GM23338 (cell line): ENCODE results near the gene TPST1.

ENCODE experiments used
- ETS1 ChIP-seq: IDR thresholded peaks from 2 replicates; pipeline ENCODE4 v1.6.1; 2016; ENCODE audit warnings: antibody characterized with exemption
- EZH2 ChIP-seq: fragments of 200-600 bp; sonication (generic); IDR thresholded peaks from one replicate; pipeline ENCODE4 v1.8.0; 2017; ENCODE audit warnings: antibody characterized with exemption, mild to moderate bottlenecking, low read depth; ENCODE audit not compliant: unreplicated experiment
- EZH2phosphoT487 ChIP-seq: fragments of 200-600 bp; sonication (generic); IDR thresholded peaks from one replicate; pipeline ENCODE4 v1.8.1; 2018; ENCODE audit warnings: antibody characterized with exemption; ENCODE audit not compliant: unreplicated experiment
- JUNB ChIP-seq: IDR thresholded peaks from one replicate; pipeline ENCODE4 v1.6.1; 2016; ENCODE audit warnings: antibody characterized with exemption; ENCODE audit not compliant: unreplicated experiment
- POLR2AphosphoS5 ChIP-seq: IDR thresholded peaks from 2 replicates; pipeline ENCODE4 v1.6.1; 2016; ENCODE audit warnings: antibody characterized with exemption, low read depth
- STAT1 ChIP-seq: IDR thresholded peaks from one replicate; pipeline ENCODE4 v1.6.1; 2016; ENCODE audit warnings: antibody characterized with exemption; ENCODE audit not compliant: unreplicated experiment
- TF ChIP-seq, protein P1 (sequence below), 2 experiments: fragments of 200-600 bp in 1 of 2; sonication (generic) in 1 of 2; conservative IDR thresholded peaks; 2 replicates each; pipeline versions ENCODE4 v1.5.1 to v1.6.1; 2016 to 2017; ENCODE audit warnings: antibody characterized with exemption in 2 of 2, low read depth in 2 of 2, mild to moderate bottlenecking in 2 of 2, moderate library complexity in 1 of 2
- TF ChIP-seq, protein P2 (sequence below): IDR thresholded peaks from one replicate; pipeline ENCODE4 v1.6.1; 2018; ENCODE audit warnings: antibody characterized with exemption; ENCODE audit not compliant: unreplicated experiment

DNA sequence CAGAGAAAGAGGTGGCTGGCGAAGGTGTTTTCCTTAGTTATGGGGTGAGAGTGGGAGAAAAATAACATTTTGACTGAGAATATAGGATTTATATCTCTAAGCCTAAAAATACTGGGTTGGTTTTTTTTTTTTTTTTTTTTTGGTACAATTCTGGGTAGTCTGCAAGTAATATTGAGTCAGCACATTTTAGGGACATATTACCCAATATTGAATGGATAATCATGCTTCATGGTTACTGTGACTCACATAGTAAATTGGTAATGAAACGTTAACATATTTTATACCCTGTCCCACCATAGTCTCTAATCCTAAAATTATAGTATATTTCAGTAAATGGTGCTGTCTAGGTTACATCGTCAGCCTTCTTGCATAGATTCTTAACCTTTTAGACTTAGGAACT lies 91.4 kb downstream of the TPST1 start:
- TF ChIP-seq EZH2 (no peak), JUNB (no peak), EZH2phosphoT487 (no peak), POLR2AphosphoS5 (no peak), ETS1 (no peak), STAT1 (no peak)
- TF ChIP-seq, protein P1, sequence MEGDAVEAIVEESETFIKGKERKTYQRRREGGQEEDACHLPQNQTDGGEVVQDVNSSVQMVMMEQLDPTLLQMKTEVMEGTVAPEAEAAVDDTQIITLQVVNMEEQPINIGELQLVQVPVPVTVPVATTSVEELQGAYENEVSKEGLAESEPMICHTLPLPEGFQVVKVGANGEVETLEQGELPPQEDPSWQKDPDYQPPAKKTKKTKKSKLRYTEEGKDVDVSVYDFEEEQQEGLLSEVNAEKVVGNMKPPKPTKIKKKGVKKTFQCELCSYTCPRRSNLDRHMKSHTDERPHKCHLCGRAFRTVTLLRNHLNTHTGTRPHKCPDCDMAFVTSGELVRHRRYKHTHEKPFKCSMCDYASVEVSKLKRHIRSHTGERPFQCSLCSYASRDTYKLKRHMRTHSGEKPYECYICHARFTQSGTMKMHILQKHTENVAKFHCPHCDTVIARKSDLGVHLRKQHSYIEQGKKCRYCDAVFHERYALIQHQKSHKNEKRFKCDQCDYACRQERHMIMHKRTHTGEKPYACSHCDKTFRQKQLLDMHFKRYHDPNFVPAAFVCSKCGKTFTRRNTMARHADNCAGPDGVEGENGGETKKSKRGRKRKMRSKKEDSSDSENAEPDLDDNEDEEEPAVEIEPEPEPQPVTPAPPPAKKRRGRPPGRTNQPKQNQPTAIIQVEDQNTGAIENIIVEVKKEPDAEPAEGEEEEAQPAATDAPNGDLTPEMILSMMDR (conservative IDR thresholded peaks at IDR 0.05; ENCODE audit: low read depth in 2 of 2), result no peak
- TF ChIP-seq, protein P2, sequence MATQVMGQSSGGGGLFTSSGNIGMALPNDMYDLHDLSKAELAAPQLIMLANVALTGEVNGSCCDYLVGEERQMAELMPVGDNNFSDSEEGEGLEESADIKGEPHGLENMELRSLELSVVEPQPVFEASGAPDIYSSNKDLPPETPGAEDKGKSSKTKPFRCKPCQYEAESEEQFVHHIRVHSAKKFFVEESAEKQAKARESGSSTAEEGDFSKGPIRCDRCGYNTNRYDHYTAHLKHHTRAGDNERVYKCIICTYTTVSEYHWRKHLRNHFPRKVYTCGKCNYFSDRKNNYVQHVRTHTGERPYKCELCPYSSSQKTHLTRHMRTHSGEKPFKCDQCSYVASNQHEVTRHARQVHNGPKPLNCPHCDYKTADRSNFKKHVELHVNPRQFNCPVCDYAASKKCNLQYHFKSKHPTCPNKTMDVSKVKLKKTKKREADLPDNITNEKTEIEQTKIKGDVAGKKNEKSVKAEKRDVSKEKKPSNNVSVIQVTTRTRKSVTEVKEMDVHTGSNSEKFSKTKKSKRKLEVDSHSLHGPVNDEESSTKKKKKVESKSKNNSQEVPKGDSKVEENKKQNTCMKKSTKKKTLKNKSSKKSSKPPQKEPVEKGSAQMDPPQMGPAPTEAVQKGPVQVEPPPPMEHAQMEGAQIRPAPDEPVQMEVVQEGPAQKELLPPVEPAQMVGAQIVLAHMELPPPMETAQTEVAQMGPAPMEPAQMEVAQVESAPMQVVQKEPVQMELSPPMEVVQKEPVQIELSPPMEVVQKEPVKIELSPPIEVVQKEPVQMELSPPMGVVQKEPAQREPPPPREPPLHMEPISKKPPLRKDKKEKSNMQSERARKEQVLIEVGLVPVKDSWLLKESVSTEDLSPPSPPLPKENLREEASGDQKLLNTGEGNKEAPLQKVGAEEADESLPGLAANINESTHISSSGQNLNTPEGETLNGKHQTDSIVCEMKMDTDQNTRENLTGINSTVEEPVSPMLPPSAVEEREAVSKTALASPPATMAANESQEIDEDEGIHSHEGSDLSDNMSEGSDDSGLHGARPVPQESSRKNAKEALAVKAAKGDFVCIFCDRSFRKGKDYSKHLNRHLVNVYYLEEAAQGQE, result no peak
